Measurements from ENCODE around the gene POU3F3.

DNA sequence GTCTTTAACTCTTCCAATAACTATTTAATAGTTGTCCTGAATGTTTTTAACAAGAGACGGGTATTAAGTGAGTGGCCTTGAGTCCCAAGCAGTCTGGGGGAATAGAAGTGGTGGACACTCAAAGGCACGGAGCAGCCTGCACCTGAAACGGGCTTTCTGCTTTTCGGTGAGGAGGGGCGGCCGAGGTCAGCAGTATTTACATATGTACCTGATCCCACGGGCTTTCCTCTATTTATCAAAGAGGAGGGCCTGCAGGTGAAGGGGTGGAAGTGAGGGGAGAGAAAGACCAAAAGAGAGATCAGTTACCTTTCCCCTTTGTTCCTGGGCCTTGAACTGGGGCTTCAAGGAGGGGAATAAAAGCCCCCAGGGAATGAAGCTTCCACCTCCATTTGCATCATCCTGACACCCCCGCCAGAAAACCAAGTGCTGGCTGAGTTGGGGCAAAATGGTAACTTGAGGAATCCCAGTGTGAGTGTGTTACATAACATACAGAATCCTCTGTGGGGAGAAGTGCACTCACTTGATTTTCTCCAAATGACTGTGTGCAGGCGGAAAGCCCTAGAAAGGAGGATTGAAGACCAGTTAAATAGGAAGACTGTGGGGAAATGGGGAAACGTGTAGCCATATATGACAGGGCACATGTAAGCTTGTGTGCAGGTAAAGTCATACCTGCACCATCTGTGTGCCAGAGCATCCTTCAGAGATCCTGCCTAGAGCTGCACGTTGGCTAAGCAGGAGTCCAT is 12.4 kb downstream of the POU3F3 start:
- TF ChIP-seq, protein P1, sequence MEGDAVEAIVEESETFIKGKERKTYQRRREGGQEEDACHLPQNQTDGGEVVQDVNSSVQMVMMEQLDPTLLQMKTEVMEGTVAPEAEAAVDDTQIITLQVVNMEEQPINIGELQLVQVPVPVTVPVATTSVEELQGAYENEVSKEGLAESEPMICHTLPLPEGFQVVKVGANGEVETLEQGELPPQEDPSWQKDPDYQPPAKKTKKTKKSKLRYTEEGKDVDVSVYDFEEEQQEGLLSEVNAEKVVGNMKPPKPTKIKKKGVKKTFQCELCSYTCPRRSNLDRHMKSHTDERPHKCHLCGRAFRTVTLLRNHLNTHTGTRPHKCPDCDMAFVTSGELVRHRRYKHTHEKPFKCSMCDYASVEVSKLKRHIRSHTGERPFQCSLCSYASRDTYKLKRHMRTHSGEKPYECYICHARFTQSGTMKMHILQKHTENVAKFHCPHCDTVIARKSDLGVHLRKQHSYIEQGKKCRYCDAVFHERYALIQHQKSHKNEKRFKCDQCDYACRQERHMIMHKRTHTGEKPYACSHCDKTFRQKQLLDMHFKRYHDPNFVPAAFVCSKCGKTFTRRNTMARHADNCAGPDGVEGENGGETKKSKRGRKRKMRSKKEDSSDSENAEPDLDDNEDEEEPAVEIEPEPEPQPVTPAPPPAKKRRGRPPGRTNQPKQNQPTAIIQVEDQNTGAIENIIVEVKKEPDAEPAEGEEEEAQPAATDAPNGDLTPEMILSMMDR (IDR thresholded peaks at IDR 0.05 in 8 of 11, conservative IDR thresholded peaks at IDR 0.05 in 3 of 11) = no peak
- TF ChIP-seq POLR2A (IDR thresholded peaks at IDR 0.05) = no peak

All from spleen (tissue), 7 donors.